Left ventricle myocardium inferior (tissue), 1 donor: ENCODE results near the gene SPEM3. TPM values are rescaled to one million over a fixed set of nuclear protein-coding genes. Genes with fewer than 3 reads are reported as not detected.
"Not testable (repeated sequence)": the region's sequence is repeated elsewhere in the genome, so short reads cannot be mapped to it uniquely, and the experiment has no call there.

Source experiments
- DNase-seq: peaks from one replicate; pipeline ENCODE4 v3.0.0-alpha.2; 2020
- H3K27ac ChIP-seq: fragments of 200-600 bp; replicated peaks from 2 replicates; pipeline ENCODE4 v1.8.0; 2021
- H3K27me3 ChIP-seq: fragments of 200-600 bp; 2 replicates; pipeline ENCODE4 v1.8.0; 2021; ENCODE audit warnings: low read depth
- H3K36me3 ChIP-seq: fragments of 200-600 bp; 2 replicates; pipeline ENCODE4 v1.8.0; 2021
- H3K4me1 ChIP-seq: fragments of 200-600 bp; 2 replicates; pipeline ENCODE4 v1.8.0; 2021
- H3K4me3 ChIP-seq: fragments of 200-600 bp; 2 replicates; pipeline ENCODE4 v1.8.0; 2021; ENCODE audit warnings: mild to moderate bottlenecking, moderate library complexity
- H3K9me3 ChIP-seq: fragments of 200-600 bp; replicated peaks from 2 replicates; pipeline ENCODE4 v1.8.0; 2021
- CTCF ChIP-seq: fragments of 200-600 bp; IDR thresholded peaks from 2 replicates; pipeline ENCODE4 v1.8.0; 2021; ENCODE audit warnings: antibody characterized with exemption, mild to moderate bottlenecking, borderline replicate concordance
- intact Hi-C: fragments of 100-400 bp; cut with micrococcal nuclease; formaldehyde crosslinking; loops from one replicate; pipeline ENCODE4 v1.11.0; 2022
- total RNA-seq: library from RNA; stranded (reverse); fragmentation: NEBNext Ultra II Directional; extraction: Animal tissue kit (Norgen Biotek cat#: 25700); gene quantifications from one replicate; pipeline ENCODE4 v1.2.1, GENCODE V29; 2021
- donor health status: DM: no; HTN: yes; CAD: no; lungs with severe emphysema.

Gene SPEM3
- total RNA-seq, 1 donor from 2014 or later = not detected

- H3K36me3 ChIP-seq = no peaks in the 10 kb centered on the region
- no peaks in the 10 kb centered on the region for H3K9me3 ChIP-seq
- H3K27ac ChIP-seq = peak within 1 kb of the TSS; percentile 100
- H3K4me1 ChIP-seq = peaks cover 85% of the 10 kb centered on the region
- intact Hi-C loops = no loop called here
- peak; percentile 70 for DNase-seq
- H3K4me3 ChIP-seq = peak within 1 kb of the TSS; percentile 100
- TF ChIP-seq CTCF = no peak
- no peaks in the 10 kb centered on the region for H3K27me3 ChIP-seq
Measured at GRCh38 chr17:7479213-7480088, 50.8 kb downstream of the SPEM3 start, which contains the start of gene ZBTB4. ZBTB4 (minus strand) TSS chr17:7479631; CDS start chr17:7466801, 12,830 bp downstream.

- no peaks in the 10 kb centered on the region for H3K36me3 ChIP-seq
- no peak for TF ChIP-seq CTCF
- peak overlapping the region; percentile 100 for H3K4me3 ChIP-seq
- H3K4me1 ChIP-seq = peaks cover 80% of the 10 kb centered on the region
- H3K27ac ChIP-seq = peak overlapping the region; percentile 100
- intact Hi-C loops = no loop called here
- H3K9me3 ChIP-seq = no peaks in the 10 kb centered on the region
- H3K27me3 ChIP-seq = no peaks in the 10 kb centered on the region
- DNase-seq = no peak
Measured at GRCh38 chr17:7480089-7480384, 51.4 kb downstream of the SPEM3 start.

DNA sequence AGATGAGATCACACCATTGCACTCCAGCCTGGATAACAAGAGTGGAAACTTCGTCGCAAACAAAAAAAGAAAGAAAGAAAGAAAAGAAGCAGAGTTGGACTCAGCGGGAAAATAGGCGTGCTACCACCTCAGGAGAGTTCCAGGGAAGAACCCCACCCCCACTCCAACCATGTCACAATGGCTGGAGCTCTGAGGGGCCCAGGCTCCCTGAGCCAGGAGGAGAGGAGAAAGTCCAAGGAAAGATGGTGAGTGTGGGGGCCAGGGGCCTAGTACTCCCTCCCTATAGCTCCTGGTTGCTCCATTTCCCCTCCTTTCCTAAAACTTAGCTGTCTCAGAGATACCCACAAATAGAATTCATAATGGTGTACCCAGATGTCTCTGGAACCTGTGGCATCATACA lies 52.6 kb downstream of the SPEM3 start, which contains the start of gene SLC35G6:
Gene SLC35G6, plus strand, starts transcription at position 172 of the 400 bp plus-strand sequence. Its CDS starts 71 bp downstream, at position 243.
- DNase-seq, intact Hi-C loops, H3K36me3 ChIP-seq, H3K9me3 ChIP-seq, H3K27me3 ChIP-seq: not testable (repeated sequence)
- peak within 1 kb of the TSS; percentile 100 for H3K27ac ChIP-seq
- peak within 1 kb of the TSS; percentile 100 for H3K4me3 ChIP-seq
- H3K4me1 ChIP-seq = peaks cover 80% of the 10 kb centered on the region

DNA sequence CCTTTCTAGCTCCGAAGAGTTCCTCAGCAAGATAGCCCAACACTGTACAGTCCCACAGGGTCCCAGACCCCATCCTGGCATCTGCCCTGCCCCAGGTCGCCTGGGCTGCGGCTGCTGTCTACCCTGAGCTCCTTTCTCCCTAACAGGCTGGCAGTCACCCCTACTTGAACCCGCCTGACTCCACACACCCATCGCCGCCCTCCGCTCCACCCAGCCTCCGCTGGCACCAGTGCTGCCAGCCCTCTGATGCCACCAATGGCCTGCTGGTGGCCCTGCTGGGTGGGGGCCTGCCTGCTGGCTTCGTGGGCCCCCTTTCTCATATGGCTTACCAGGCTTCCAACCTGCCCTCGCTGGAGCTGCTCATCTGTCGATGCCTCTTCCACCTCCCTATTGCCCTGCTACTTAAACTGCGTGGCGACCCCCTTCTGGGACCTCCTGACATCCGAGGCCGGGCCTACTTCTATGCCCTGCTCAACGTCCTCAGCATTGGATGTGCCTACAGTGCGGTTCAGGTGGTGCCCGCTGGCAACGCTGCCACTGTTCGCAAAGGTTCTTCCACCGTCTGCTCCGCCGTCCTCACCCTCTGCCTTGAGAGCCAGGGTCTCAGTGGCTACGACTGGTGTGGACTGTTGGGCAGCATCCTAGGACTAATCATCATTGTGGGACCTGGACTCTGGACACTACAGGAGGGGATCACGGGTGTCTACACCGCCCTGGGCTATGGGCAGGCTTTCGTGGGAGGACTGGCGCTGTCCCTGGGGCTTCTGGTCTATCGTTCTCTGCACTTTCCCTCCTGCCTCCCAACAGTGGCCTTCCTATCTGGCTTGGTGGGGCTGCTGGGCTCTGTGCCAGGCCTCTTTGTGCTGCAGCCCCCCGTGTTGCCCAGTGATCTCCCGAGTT lies 53.4 kb downstream of the SPEM3 start:
- DNase-seq, intact Hi-C loops, H3K36me3 ChIP-seq, H3K9me3 ChIP-seq, H3K4me3 ChIP-seq, H3K27me3 ChIP-seq: not testable (repeated sequence)
- Histone ChIP-seq H3K4me1 (peaks cover 80% of the 10 kb centered on the region), H3K27ac (peak overlapping the region; percentile 100)

Other genes starting within 250 kb of the SPEM3 start
- gene ASGR1, start 249.5 kb upstream of the SPEM3 start, total RNA-seq = 0.14 TPM
- 14.0 TPM for gene DLG4, start 209.0 kb upstream of the SPEM3 start, total RNA-seq
- 1,845 TPM for gene ACADVL, start 208.9 kb upstream of the SPEM3 start, total RNA-seq
- gene DVL2, start 194.3 kb upstream of the SPEM3 start, total RNA-seq = 19.8 TPM
- gene PHF23, start 189.4 kb upstream of the SPEM3 start, total RNA-seq = 22.0 TPM
- gene GABARAP, start 186.4 kb upstream of the SPEM3 start, total RNA-seq = 394 TPM
- gene CTDNEP1, start 177.1 kb upstream of the SPEM3 start, total RNA-seq = 105 TPM
- gene ELP5, start 176.6 kb upstream of the SPEM3 start, total RNA-seq = 62.5 TPM
- 1.6 TPM for gene CLDN7, start 166.4 kb upstream of the SPEM3 start, total RNA-seq
- gene SLC2A4, start 147.1 kb upstream of the SPEM3 start, total RNA-seq = 146 TPM
- gene YBX2, start 134.2 kb upstream of the SPEM3 start, total RNA-seq = 0.77 TPM
- 250 TPM for gene EIF5A, start 121.2 kb upstream of the SPEM3 start, total RNA-seq
- 66.1 TPM for gene GPS2, start 113.5 kb upstream of the SPEM3 start, total RNA-seq
- 31.9 TPM for gene NEURL4, start 99.5 kb upstream of the SPEM3 start, total RNA-seq
- gene ACAP1, start 92.3 kb upstream of the SPEM3 start, total RNA-seq = 13.4 TPM
- 3.9 TPM for gene KCTD11, start 76.7 kb upstream of the SPEM3 start, total RNA-seq
- not detected for gene TMEM95, start 73.7 kb upstream of the SPEM3 start, total RNA-seq
- gene TNK1, start 47.8 kb upstream of the SPEM3 start, total RNA-seq = 1.8 TPM
- 20.1 TPM for gene PLSCR3, start 34.3 kb upstream of the SPEM3 start, total RNA-seq
- 67.8 TPM for gene TMEM256, start 24.8 kb upstream of the SPEM3 start, total RNA-seq
- 9.3 TPM for gene NLGN2, start 21.0 kb upstream of the SPEM3 start, total RNA-seq
- gene SPEM1, start 8.5 kb upstream of the SPEM3 start, total RNA-seq = not detected
- not detected for gene SPEM2, start 3.2 kb upstream of the SPEM3 start, total RNA-seq
- gene TMEM102, start 6.6 kb downstream of the SPEM3 start, total RNA-seq = 2.7 TPM
- 6.5 TPM for gene FGF11, start 10.7 kb downstream of the SPEM3 start, total RNA-seq
- gene CHRNB1, start 16.2 kb downstream of the SPEM3 start, total RNA-seq = 8.7 TPM
- 63.4 TPM for gene ZBTB4, start 50.8 kb downstream of the SPEM3 start, total RNA-seq
- gene SLC35G6, start 52.6 kb downstream of the SPEM3 start, total RNA-seq = not detected
- 38.7 TPM for gene POLR2A, start 55.5 kb downstream of the SPEM3 start, total RNA-seq
- 29.9 TPM for gene TNFSF12, start 120.2 kb downstream of the SPEM3 start, total RNA-seq
- gene TNFSF13, start 129.9 kb downstream of the SPEM3 start, total RNA-seq = 6.3 TPM
- 29.5 TPM for gene SENP3, start 133.1 kb downstream of the SPEM3 start, total RNA-seq
- 25.5 TPM for gene CD68, start 150.8 kb downstream of the SPEM3 start, total RNA-seq
- gene MPDU1, start 155.0 kb downstream of the SPEM3 start, total RNA-seq = 24.9 TPM
- 1.9 TPM for gene SOX15, start 161.2 kb downstream of the SPEM3 start, total RNA-seq
- gene FXR2, start 186.0 kb downstream of the SPEM3 start, total RNA-seq = 111 TPM
- gene SAT2, start 199.0 kb downstream of the SPEM3 start, total RNA-seq = 73.5 TPM
- 0.74 TPM for gene SHBG, start 201.3 kb downstream of the SPEM3 start, total RNA-seq
- gene ATP1B2, start 222.1 kb downstream of the SPEM3 start, total RNA-seq = 2.8 TPM